ENCODE data around the gene ABHD8. TPM values are rescaled to one million over a fixed set of nuclear protein-coding genes. Genes with fewer than 3 reads are reported as not detected.

Gene ABHD8
- total RNA-seq, 1 donor from 2014 or later: 6.1 TPM

DNA sequence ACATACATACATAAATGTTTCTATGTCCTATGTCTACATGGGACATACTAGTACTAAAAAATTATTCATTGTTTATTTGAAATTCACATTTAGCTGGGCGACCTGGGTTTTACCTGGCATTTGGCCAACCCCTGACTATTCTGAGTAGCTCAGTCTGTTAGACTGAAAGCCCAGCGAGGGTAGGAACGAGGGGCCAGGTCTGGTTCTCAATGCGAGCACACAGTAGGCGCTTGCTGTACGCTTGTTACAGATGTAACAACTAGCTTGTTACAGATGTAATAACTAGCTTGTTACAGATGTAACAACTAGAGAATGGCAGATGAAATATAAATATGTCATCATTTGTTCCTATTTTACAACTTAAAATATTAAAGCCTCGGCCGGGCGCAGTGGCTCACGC is 32.4 kb upstream of the ABHD8 start:
- peaks cover under 1% of the 10 kb centered on the region for H3K27me3 ChIP-seq (ENCODE audit: control insufficient read depth, insufficient read depth, low read length)
- TF ChIP-seq, protein P1, sequence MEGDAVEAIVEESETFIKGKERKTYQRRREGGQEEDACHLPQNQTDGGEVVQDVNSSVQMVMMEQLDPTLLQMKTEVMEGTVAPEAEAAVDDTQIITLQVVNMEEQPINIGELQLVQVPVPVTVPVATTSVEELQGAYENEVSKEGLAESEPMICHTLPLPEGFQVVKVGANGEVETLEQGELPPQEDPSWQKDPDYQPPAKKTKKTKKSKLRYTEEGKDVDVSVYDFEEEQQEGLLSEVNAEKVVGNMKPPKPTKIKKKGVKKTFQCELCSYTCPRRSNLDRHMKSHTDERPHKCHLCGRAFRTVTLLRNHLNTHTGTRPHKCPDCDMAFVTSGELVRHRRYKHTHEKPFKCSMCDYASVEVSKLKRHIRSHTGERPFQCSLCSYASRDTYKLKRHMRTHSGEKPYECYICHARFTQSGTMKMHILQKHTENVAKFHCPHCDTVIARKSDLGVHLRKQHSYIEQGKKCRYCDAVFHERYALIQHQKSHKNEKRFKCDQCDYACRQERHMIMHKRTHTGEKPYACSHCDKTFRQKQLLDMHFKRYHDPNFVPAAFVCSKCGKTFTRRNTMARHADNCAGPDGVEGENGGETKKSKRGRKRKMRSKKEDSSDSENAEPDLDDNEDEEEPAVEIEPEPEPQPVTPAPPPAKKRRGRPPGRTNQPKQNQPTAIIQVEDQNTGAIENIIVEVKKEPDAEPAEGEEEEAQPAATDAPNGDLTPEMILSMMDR (IDR thresholded peaks at IDR 0.05; ENCODE audit: insufficient read depth, low read length, severe bottlenecking): no peak
- H3K36me3 ChIP-seq (ENCODE audit: control insufficient read depth, insufficient read depth, low read length): peaks cover 6% of the 10 kb centered on the region
- DNase-seq (ENCODE audit: low read depth) (no peak), FAIRE-seq (no peak)
- H3K4me3 ChIP-seq (ENCODE audit: low read depth, low read length): no peak overlapping the region

- DNase-seq (ENCODE audit: low read depth) (peak; percentile 88), FAIRE-seq (no peak)
- Histone ChIP-seq H3K27me3 (ENCODE audit: control insufficient read depth, insufficient read depth, low read length) (peaks cover 5% of the 10 kb centered on the region), H3K36me3 (ENCODE audit: control insufficient read depth, insufficient read depth, low read length) (peaks cover 6% of the 10 kb centered on the region), H3K4me3 (ENCODE audit: low read depth, low read length) (peak within 1 kb of the TSS; percentile 65)
- TF ChIP-seq, protein P1 (IDR thresholded peaks at IDR 0.05; ENCODE audit: insufficient read depth, low read length, severe bottlenecking): no peak
Measured at GRCh38 chr19:17334414-17335409, 31.5 kb upstream of the ABHD8 start, which contains the start of gene ANO8. ANO8 (minus strand) TSS chr19:17334855; CDS start chr19:17334670, 185 bp downstream.

DNA sequence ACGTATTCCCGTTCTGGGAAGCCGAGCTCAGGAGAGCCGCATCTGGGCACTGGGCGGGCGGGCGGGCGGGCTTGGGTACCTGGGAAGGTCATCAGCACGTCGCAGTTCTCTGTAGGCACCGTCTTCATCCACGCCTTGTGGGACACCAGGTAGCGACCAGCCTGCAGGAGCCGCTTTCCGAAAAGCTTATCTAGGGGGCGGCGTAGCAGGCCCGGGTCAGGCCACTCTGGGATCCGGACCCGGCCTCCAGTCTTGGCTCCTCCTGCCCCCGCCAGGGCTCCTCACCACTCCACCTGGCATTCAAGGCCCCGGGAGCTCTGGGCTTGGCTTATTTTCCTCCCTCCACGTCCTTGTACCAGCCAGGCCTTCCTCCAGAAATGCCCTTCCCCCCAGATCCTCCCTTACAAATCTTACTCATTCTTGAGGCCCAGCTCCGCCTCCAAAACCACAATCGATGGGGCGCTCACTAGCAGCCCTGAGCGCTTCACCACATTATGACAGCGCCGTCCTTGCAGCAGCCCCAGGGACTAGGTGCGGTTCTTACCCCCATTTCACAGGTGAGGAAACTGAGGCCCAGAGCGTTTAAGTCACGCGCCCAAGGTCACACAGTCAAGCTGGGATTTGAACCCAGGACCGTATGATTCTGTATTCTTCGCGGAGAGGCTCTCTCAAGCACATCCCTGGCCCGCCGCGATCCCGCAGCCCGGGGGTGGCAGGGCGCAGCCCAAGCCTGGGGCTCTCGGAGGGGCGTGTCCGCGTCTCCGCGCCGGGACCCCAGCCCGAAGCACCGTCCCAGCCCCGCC is 30.6 kb upstream of the ABHD8 start:
- TF ChIP-seq, protein P1 (IDR thresholded peaks at IDR 0.05; ENCODE audit: insufficient read depth, low read length, severe bottlenecking): no peak
- Histone ChIP-seq H3K36me3 (ENCODE audit: control insufficient read depth, insufficient read depth, low read length) (peaks cover 2% of the 10 kb centered on the region), H3K27me3 (ENCODE audit: control insufficient read depth, insufficient read depth, low read length) (peaks cover 9% of the 10 kb centered on the region), H3K4me3 (ENCODE audit: low read depth, low read length) (peak overlapping the region; percentile 65)
- DNase-seq (ENCODE audit: low read depth) (peak; percentile 74), FAIRE-seq (no peak)

- H3K36me3 ChIP-seq (ENCODE audit: control insufficient read depth, insufficient read depth, low read length): no peaks in the 10 kb centered on the region
- DNase-seq (ENCODE audit: low read depth) (peak; percentile 35), FAIRE-seq (no peak)
- TF ChIP-seq, protein P1 (IDR thresholded peaks at IDR 0.05; ENCODE audit: insufficient read depth, low read length, severe bottlenecking): no peak
- peaks cover 9% of the 10 kb centered on the region for H3K27me3 ChIP-seq (ENCODE audit: control insufficient read depth, insufficient read depth, low read length)
- no peak overlapping the region for H3K4me3 ChIP-seq (ENCODE audit: low read depth, low read length)
Measured at GRCh38 chr19:17332677-17333581, 29.7 kb upstream of the ABHD8 start.

GRCh38 chr19:17332360-17332676 is 29.1 kb upstream of the ABHD8 start:
- Histone ChIP-seq H3K36me3 (ENCODE audit: control insufficient read depth, insufficient read depth, low read length) (no peaks in the 10 kb centered on the region), H3K27me3 (ENCODE audit: control insufficient read depth, insufficient read depth, low read length) (peaks cover 9% of the 10 kb centered on the region), H3K4me3 (ENCODE audit: low read depth, low read length) (no peak overlapping the region)
- no peak for FAIRE-seq
- TF ChIP-seq, protein P1 (IDR thresholded peaks at IDR 0.05; ENCODE audit: insufficient read depth, low read length, severe bottlenecking): no peak
- DNase-seq (ENCODE audit: low read depth): no peak

All from bronchial epithelial cell (primary cell).